Calu3 (cell line): ENCODE data around the gene NUDC. TPM values are rescaled to one million over a fixed set of nuclear protein-coding genes. Genes with fewer than 3 reads are reported as not detected.

ENCODE experiments used
- BruUV-seq: library from RNA; stranded (reverse); fragments of 400-500 nt; replicated peaks from 2 replicates; lab custom pipeline; 2021; lab: Mats Ljungman, UMichigan
- CTCF ChIA-PET: fragments of 300-600 bp; sonication (Branson Sonifier 250); formaldehyde crosslinking; loops from one replicate; lab custom pipeline; 2022; ENCODE audit warnings: antibody characterized with exemption; lab: Charles Lee
- DNase-seq: peaks from one replicate; pipeline ENCODE4 v3.0.0; 2022
- H3K27ac Mint-ChIP-seq: one replicate; pipeline ENCODE4 v1.8.0; 2022; ENCODE audit warnings: mixed read lengths; ENCODE audit not compliant: unreplicated experiment
- H3K27me3 Mint-ChIP-seq: one replicate; pipeline ENCODE4 v1.8.0; 2022; ENCODE audit warnings: mixed read lengths; ENCODE audit not compliant: unreplicated experiment
- H3K36me3 Mint-ChIP-seq: one replicate; pipeline ENCODE4 v1.8.0; 2022; ENCODE audit warnings: mild to moderate bottlenecking, moderate library complexity, mixed read lengths; ENCODE audit not compliant: insufficient read depth, unreplicated experiment
- H3K4me1 Mint-ChIP-seq: one replicate; pipeline ENCODE4 v1.8.0; 2022; ENCODE audit warnings: mild to moderate bottlenecking, low read depth, mixed read lengths; ENCODE audit not compliant: unreplicated experiment
- H3K4me3 Mint-ChIP-seq: one replicate; pipeline ENCODE4 v1.8.0; 2022; ENCODE audit warnings: mild to moderate bottlenecking, low read depth, moderate library complexity, mixed read lengths; ENCODE audit not compliant: unreplicated experiment
- H3K9me3 Mint-ChIP-seq: one replicate; pipeline ENCODE4 v1.8.0; 2022; ENCODE audit warnings: low read depth, mixed read lengths; ENCODE audit not compliant: unreplicated experiment
- intact Hi-C: fragments of 100-400 bp; cut with micrococcal nuclease; formaldehyde crosslinking; loops from one replicate; pipeline ENCODE4 v1.10.0; 2022; ENCODE audit not compliant: unreplicated experiment
- total RNA-seq: library from RNA; stranded (reverse); gene quantifications from 2 replicates; pipeline ENCODE4 v1.2.3, GENCODE V29; 2022
- TF ChIP-seq, protein P1 (sequence below): fragments of 200-600 bp; IDR thresholded peaks from one replicate; pipeline ENCODE4 v1.8.0; 2022; ENCODE audit warnings: antibody characterized with exemption; ENCODE audit not compliant: unreplicated experiment

NUDC gene
- total RNA-seq, 1 experiment from 2014 or later, result 101 TPM

DNA sequence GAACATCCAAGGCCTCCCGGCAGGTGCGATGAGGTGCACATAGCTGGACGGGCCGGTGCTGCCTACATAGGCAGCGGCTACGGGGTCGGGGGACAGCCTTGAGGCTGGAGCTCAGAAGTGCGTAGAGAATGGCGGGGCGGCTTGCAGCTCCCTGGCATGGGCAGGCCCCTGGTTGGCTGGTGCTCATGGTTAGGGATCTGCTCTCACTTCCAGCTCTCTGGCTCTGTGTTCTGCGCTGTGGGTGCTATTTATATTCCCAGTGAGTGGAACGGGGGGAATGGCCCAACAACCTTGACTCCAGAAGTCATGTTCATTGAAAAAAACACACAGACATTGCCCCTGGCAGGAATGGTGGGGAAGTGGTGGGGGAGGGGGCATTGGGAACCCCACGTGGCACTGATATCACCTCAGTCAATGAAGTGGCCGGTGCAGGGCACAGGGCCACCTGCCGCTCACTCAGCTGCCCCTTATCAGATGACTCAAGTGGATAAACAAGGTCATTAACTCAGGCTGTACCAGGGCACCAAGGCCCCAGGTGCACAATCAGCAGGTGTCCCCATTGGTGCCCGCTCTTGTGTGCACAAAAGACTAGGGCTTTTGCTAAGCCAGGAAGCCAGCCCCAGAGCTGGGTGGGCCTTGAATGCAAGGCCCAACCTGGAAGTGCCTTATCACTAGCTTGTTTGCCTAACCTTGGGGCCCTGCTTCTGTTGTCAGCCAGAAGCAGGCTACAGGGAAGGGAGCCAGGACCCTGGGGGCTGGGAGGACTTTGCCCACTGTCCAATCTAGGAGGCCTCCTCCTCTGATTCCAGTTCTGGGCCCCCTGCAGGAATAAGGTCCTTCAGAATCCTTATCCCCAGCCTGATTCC lies 7.6 kb upstream of the NUDC start, which contains the start of gene NR0B2:
Gene NR0B2 (minus strand): TSS at position 222 of the 866 bp plus-strand sequence. CDS start 35 bp downstream, at position 187.
- peak; percentile 51 for DNase-seq
- TF ChIP-seq, protein P1, sequence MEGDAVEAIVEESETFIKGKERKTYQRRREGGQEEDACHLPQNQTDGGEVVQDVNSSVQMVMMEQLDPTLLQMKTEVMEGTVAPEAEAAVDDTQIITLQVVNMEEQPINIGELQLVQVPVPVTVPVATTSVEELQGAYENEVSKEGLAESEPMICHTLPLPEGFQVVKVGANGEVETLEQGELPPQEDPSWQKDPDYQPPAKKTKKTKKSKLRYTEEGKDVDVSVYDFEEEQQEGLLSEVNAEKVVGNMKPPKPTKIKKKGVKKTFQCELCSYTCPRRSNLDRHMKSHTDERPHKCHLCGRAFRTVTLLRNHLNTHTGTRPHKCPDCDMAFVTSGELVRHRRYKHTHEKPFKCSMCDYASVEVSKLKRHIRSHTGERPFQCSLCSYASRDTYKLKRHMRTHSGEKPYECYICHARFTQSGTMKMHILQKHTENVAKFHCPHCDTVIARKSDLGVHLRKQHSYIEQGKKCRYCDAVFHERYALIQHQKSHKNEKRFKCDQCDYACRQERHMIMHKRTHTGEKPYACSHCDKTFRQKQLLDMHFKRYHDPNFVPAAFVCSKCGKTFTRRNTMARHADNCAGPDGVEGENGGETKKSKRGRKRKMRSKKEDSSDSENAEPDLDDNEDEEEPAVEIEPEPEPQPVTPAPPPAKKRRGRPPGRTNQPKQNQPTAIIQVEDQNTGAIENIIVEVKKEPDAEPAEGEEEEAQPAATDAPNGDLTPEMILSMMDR, result no peak
- Mint-ChIP-seq H3K9me3 (no peaks in the 10 kb centered on the region), H3K27me3 (no peaks in the 10 kb centered on the region), H3K36me3 (peaks cover 8% of the 10 kb centered on the region), H3K4me3 (no peak within 1 kb of the TSS), H3K27ac (no peak within 1 kb of the TSS), H3K4me1 (peaks cover 20% of the 10 kb centered on the region)
- intact Hi-C loops, result no loop called here
- CTCF ChIA-PET, result no interaction called here
- no TSS peak for BruUV-seq

DNA sequence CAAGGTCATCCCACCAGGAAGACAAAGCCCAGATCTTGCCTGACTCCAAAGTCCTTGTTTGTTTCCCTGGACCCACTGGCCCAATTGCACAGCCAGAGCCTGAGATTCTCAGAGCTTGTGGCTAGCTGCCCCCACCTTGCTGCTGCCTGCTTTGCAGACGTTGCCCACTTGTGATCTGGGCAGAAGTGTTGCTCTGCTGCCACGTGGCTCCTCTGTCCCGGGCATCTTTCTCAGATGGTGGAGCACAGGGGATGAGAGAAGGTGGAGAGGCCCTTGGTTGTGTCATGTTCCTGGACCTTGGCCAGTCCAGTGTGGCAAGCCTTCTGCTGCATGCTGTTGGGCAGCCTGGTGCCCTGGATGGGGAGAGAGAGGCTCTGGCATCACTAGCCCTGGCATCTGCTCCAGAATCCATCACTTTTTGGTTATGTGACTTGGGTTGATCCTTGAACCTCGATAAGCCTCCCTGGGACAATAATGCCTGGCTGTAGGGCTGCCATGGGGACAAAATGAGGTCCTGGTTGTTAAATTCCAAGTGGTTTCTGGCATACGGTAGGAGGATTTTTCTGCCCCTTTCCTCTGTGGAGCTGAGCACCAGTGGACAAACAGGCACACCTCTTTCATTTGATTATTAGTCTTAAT lies 6.2 kb upstream of the NUDC start:
- Mint-ChIP-seq H3K4me1 (peaks cover 11% of the 10 kb centered on the region), H3K27ac (no peak overlapping the region), H3K4me3 (no peak overlapping the region), H3K9me3 (no peaks in the 10 kb centered on the region), H3K27me3 (no peaks in the 10 kb centered on the region), H3K36me3 (peaks cover 11% of the 10 kb centered on the region)
- intact Hi-C loops, result no loop called here
- no TSS peak for BruUV-seq
- DNase-seq, result no peak
- TF ChIP-seq, protein P1, result no peak
- CTCF ChIA-PET, result no interaction called here

DNA sequence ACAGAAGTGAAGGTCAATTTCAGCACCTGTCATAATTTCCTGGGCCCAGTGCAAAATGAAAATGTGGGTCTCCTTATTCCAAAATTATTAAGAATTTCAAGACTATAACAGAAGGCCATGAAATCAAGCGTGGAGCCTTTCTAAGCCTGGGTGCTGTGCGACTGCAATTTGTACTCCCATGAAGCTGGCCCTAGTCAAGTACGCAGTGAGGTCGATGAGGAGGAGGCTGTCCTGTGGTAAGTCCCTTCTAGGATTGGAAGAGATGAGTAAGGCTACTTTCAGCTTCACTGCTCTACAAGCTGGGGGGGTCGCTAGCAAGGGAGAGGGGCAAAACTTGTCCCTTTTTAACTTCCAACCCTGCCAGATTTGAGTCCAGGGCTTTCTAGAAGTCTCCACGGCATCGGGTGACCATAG lies 410 bp upstream of the NUDC start:
- Mint-ChIP-seq H3K27ac (peak overlapping the region; percentile 95), H3K9me3 (no peaks in the 10 kb centered on the region), H3K27me3 (no peaks in the 10 kb centered on the region), H3K4me3 (peak overlapping the region; percentile 100), H3K36me3 (peaks cover 38% of the 10 kb centered on the region), H3K4me1 (peaks cover 8% of the 10 kb centered on the region)
- BruUV-seq, result no TSS peak
- TF ChIP-seq, protein P1, result no peak
- CTCF ChIA-PET, result no interaction called here
- no peak for DNase-seq
- intact Hi-C loops, result no loop called here

DNA sequence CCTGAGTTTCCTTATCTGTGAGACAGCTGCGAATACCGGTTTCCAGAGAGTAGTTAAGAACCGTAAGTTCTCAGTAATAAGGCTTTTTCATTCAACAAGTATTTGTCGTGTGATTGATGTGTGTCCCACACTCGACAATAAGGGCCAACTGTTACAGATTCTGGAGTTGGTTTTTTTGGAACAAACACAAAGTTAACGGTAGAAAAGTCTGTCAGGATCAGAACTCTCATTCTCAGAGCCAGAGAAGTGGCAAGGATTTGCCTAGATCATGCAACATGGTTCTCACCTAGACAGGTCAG lies 837 bp downstream of the NUDC start:
- no peaks in the 10 kb centered on the region for H3K27me3 Mint-ChIP-seq
- no peak for DNase-seq
- peak overlapping the region; percentile 100 for H3K4me3 Mint-ChIP-seq
- intact Hi-C loops, result no loop called here
- peaks cover 49% of the 10 kb centered on the region for H3K36me3 Mint-ChIP-seq
- H3K9me3 Mint-ChIP-seq, result no peaks in the 10 kb centered on the region
- CTCF ChIA-PET, result no interaction called here
- peaks cover 8% of the 10 kb centered on the region for H3K4me1 Mint-ChIP-seq
- TF ChIP-seq, protein P1, result no peak
- BruUV-seq, result TSS peak; percentile 71
- H3K27ac Mint-ChIP-seq, result peak overlapping the region; percentile 95
